GM18520 (cell line): Measurements from ENCODE around the gene SUPT5H.
"Not testable (repeated sequence)": the region's sequence is repeated elsewhere in the genome, so short reads cannot be mapped to it uniquely, and the experiment has no call there.

ENCODE experiments used
- ATAC-seq: cut with Tn5 transposase; IDR thresholded peaks from one replicate; pipeline ENCODE4 v1.9.1; 2021; ENCODE audit not compliant: unreplicated experiment

SUPT5H gene

DNA sequence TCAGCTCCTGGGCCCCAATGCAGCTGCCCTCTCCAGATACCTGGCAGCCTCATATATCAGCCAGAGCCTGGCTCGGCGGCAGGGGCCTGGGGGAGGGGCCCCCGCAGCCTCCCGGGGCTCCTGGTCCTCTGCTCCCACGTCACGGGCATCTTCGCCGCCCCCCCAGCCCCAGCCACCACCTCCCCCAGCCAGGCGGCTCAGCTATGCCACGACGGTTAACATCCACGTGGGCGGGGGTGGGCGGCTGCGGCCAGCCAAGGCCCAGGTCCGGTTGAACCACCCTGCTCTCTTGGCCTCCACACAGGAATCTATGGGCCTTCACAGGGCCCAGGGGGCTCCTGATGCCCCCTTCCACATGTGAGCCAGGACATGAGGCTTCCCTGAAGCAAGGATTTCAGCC lies 20.4 kb upstream of the SUPT5H start:
- no peak for ATAC-seq

DNA sequence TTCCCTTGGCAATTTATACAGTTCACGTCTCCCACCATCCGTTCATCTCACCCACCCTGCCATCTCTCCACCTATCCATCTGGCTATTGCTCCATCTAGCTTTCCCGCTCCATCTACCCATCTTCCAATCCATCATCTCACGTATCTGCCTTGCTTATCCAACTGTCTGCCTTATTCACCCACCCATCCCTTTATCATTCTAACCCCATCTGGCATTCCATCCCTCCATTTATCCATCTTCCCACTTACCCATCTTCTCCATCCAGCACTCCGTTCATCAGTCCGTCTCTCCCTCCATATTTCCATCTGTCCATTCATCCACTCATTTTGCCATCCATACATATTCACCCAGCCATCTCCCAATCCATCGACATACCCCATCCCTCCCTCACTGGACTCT lies 19.6 kb upstream of the SUPT5H start:
- no peak for ATAC-seq

DNA sequence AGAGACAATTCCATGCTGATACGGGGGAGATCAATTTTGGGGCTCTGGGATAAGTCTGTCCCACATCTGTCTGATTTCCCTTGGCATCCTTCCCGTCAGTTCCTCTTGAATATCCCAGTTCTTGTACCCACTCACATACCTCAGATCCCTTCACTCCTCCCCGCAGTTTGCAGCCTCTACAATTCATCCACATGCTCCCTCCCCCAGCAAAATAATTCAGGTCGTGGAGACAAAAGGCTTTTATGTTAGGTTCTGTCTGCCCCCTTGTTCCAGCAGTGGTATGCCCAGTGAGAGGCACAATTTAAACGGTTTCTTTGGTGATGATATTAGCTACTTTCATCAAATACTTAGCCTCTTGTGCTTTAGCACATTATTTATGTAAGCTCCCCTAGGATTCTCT lies 19.2 kb upstream of the SUPT5H start:
- ATAC-seq: no peak

DNA sequence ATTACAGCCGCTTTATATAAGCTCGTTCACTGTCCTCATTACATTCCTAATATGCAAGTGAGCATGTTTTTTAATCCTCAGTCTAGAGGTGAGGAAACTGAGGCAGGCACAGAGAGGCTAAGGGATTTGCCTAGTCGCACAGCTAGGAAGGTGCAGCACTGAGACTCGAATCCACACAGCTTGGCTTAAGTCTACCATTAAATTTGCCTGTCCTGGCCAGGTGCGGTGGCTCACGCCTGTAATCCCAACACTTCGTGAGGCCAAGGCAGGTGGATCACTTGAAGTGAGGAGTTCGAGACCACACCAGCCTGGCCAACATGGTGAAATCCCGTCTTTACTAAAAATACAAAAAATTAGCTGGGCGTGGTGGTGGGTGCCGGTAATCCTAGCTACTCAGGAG lies 17.7 kb upstream of the SUPT5H start:
- no peak for ATAC-seq

DNA sequence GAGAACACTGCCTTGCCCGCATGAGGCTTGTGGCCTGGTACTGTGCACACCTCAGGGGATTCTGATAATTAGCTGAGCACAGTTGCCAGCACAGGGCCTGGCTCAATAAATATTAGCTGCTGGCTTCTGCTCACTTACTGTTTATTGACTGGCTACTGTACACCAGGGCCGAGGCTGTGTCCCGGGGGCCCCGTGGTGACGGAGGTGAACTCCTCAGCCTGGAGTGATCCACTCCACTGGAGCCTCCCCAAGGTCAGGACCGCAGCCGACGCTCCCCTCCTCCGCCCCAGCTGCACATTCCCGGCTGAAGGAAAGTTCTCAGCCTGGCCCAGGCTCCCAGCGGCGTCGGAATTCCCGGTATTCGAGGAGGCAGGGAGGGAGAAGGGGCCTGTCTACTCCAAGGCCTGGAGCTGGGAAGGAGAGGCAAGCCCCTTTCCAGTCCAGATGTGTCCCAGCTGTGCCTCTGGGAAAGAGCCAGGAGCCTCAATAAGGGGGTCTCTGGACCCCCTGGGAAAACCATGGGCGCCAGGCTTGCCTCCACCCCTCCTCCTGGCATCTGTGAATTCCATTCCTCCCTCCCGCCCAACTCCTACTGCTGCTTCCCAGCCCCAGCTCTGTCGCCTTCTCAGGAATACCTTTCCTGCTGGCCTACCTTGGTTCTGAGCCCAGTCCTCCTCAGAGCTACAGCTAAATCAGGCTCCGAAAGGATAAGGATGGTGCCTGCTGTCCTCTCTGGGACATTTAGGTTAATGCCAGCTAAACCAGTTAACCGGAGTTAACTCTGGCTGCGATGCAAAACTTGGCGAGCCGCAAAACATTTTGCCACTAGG lies 16.9 kb upstream of the SUPT5H start:
- ATAC-seq: no peak

DNA sequence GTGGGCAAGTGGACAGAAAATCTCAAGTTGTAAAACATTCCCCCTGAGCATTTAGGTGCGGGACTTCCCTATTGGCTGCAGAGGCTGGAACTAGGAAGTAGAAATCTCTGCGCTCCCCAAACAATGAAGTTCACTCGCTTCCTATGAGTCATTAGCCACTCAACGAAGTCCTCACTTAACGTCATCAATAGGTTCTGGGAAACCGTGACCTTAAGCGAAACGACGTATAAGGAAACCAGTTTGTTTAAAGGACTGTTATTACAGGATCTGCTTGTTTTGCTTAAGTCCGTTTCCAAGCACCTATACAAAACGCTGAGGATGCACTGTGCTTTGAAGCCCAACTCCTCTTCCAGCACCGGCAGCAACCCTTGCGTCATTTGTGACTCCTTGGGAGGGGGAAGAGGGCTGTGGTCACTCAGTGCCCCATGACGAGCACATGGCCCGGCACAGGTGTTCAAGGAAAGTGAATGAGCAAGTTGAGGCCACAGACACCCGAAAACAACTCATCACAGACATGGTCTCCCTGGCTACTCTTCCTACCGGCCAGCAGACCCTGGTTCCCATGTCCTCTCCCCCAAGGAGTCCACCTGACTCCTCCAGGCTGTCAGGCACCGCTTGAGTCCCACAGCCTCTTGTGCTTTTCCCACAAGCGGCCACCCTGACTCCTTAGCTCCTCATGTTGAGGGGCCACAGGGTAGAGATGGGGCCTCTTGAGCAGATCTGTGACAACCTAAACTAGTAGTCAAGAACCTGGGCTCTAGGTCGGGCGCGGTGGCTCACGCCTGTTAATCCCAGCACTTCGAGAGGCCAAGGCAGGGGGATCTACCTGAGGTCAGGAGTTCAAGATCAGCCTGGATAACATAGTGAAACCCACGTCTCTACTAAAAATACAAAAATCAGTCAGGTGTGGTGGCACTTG lies 14.4 kb upstream of the SUPT5H start:
- peak; percentile 61 for ATAC-seq

DNA sequence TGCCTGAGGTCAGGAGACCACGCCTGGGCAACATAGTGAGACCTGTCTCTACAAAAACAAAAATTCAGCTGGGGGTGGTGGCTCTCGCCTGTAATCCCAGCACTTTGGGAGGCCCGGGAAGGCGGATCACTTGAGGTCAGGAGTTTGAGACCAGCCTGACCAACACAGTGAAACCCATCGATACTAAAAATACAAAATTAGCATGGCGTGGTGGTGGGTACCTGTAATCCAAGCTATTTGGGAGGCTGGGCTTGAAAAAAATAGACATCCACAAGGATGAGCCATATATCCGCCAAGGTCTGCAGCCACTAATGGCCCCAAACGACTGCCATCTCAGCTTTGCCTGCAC lies 12.7 kb upstream of the SUPT5H start:
- no peak for ATAC-seq

DNA sequence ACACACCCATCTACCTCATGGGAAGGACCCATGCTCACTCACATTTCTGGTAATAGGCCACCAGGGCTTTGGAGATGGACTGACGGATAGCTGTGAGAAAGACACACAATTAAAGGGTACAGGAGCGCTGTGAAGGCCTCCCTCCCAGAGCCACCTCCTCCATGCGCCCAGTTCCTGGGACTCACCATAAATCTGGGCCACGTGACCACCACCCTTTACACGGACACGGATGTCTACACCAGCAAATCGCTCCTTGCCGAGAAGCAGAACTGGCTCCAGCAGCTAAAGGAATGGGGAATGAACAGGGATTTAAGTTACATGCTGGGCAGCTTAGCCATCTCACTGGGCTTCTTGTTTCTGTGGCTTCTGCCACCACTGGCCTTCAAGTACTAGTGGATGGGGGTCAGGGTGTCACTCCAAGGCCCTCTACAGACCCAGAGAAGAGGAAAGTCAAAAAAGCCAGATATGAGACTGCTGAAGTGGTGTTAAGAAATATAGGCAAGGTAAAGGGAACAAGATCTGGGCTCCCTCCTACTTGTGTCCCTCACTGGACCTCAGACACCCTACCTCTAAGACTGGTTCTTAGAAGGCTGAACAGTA lies 11.8 kb upstream of the SUPT5H start:
- ATAC-seq: no peak

DNA sequence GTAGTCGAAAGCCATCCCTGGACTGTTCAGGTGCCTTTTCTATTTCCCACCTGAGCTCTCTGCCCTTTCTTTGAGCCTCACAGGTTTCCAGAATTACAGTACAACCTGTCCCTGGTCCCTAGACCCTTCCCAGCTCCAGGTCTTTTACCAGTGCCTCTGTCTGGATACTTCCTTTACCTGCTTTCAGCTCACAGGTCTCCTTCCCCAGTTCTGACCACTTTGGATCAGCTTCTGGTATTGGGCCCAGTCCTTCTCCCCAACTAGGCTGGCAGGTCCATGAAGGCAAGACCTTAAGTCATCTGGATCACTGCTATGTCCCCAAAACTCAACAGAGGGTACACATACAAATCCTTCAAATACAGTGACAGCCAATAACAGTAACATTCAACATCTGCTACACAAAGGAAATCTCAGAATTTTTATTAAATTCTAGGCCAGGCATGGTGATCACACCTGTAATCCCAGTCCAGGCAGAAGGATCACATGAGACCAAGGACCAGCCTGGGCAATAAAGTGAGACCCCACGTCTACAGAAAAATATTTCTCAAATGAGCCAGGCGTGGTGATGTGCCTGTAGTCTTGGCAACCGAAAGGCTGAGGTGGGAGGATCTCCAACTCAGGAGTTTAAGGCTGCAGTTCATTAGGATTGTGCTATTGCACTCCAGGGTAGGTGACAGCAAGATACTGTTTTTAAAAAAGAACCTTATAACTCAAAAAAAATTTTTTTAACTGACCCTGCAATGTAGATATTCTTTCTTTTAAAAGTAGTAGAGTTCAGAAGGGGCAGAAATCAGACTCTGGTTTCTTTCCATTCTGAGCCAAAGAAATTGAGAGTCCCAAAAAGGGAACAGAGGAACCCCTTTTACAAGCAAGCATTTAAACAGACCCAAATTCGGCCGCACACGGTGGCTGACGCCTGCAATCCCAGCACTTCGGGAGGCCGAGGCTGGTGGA lies 11.0 kb upstream of the SUPT5H start:
- ATAC-seq: no peak

DNA sequence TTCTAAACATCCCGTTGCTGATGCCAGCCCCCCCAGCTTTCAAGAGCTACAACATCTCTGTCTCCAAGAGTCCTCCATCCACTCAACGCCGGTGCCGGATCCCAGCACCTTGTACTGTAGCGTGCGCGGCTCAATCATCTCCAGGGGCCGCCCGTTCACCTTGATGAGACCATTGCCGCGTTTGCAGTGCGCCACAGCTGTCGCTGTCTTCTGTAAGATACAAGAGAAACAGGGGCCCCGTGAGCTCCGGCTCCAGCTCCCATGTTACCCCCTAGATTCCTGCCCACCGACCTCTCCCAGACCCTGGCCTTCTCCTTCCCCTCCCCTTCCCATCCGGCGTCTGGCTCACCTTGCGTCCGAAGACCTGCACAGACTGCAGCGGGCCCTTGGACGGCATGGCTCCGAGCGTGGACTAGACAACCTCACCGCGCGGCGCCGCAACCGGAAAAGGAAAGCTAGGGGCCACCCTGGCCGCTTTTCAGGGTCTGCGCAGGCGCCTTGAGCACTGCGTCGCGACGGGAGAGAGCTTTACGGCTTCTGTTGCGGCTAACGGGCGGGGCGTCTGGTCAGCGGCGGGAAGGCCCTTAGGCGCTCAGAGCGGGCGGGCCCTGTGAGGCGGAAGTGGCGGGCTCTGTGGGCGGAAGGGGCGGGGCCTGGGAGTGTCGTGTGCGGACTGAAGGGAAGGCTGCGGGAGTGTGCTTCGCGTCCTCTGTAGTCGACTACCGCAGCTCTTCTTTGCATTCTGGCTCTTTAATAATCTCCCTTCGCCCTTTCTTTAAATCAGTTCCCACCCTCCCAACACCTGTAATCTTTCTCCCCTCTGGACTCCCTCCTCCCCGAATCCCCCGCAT lies 9.7 kb upstream of the SUPT5H start, which contains the start of gene RPS16:
Gene RPS16, minus strand, starts transcription at position 451 of the 851 bp plus-strand sequence. Its CDS starts 54 bp downstream, at position 397.
- peak; percentile 57 for ATAC-seq

DNA sequence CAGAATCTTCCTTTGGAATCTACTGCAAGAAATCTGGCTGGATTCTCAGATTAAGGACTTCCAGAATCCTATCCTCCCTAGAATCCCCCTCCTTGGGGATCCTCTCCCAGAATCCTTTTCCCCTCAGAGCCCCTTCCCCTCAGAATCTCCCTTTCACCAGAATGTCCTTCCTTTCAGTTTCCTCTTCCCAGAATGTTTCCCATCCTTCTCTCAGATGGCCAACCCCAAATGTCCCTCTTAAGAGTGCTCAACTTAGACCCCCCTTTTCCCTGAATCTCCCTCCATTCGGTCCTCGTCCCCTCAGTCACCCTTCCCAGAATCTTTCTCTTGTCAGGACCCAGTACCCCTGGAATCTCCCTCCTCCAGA lies 9.0 kb upstream of the SUPT5H start:
- no peak for ATAC-seq

DNA sequence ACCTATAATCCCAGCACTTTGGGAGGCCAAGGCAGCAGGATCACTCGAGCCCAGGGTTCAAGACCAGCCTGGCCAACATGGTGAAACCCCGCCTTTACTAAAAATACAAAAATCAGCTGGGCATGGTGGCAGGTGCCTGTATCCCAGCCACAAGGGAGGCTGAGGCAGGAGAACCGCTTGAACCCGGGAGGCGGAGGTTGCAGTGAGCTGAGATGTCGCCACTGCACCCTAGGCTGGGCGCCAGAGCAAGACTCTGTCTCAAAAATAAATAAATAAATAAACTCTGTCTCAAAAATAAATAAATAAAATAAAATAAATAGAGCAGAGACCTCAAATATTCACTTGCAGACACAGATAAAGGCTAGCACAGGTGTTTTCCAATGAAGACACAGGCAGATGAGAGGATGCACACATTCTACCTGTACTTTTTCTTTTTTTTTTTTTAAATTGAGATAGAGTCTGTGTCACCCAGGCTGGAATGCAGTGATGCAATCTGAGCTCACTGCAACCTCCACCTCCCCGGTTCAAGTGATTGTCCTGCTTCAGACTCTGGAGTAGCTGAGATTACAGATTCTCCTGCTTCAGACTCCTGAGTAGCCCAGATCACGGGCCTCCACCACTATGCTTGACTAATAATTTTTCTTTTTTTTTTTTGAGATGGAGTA lies 7.0 kb upstream of the SUPT5H start:
- ATAC-seq: no peak

DNA sequence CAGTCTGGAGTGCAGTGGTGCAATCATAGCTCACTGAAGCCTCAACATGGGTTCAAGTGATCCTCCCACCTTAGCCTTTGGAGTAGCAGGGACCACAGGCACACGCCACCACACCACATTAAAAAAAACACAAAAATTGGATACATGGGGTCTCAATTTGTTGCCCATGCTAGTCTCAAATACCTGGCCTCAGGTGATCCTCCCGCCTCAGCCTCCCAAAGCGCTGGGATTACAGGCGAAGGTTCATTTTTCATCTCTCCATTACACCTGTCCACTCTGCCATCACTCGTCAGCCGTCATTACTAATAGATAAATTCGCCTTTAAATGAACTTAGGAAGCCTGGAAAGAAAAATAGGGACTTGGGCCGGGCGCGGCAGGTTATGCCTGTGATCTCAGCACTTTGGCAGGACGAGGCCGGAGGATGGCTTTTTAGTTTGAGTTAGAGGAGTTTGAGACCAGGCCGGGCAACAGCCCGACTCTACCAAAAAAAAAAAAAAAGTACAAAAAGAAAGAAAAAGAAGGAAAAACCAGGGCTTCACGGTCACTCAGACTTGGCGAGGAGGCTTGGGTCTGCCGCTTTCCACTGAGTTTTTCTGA lies 685 bp upstream of the SUPT5H start:
- no peak for ATAC-seq

DNA sequence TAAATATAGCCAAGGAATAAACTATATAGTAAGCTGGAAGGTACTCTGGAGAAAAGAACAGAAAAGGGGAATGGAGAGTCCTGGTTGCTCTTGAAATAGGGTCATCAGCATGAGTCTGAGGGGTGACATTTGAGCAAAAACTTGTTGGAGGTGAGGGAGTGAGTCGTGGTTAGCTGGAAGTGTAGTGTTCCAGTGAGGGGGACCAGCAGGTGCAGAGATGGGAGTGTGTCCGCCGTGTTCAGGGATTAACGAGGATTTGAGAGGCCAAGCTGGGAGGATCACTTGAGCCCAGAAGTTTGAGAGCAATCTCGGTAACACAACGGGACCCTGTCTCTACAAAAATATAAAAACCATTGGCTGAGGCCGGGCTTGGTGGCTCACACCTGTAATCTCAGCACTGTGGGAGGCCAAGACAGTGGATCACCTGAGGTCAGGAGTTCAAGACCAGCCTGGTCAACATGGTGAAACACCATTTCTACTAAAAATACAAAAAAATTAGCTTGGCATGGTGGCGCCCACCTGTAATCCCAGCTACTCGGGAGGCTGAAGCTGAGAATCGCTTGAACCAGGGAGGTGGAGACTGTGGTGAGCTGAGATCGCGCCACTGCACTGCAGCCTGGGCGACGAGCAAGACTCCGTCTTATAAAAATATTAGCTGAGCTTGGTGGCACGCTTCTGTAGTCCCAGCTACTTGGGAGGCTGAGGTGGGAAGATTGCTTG lies 1.1 kb downstream of the SUPT5H start:
- ATAC-seq: no peak

DNA sequence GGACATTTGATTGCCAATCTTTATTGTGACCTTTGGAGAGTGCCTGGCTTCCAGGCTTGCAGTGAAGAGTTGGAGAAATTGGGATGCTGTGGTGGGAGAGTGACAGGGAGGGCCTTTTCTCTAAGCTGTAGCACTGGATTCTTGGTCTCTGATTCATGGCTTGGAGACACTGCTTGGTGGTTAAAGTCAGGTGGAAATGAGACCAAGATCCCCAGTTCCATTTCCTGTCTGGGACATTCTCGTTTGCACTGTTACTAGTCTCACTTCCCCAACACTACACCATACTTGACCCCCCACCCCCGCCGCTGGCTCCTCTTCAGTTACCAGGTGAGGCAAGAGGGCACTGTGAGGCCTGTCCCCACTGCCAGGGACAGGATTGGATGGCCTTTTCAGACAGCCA lies 2.9 kb downstream of the SUPT5H start:
- no peak for ATAC-seq

DNA sequence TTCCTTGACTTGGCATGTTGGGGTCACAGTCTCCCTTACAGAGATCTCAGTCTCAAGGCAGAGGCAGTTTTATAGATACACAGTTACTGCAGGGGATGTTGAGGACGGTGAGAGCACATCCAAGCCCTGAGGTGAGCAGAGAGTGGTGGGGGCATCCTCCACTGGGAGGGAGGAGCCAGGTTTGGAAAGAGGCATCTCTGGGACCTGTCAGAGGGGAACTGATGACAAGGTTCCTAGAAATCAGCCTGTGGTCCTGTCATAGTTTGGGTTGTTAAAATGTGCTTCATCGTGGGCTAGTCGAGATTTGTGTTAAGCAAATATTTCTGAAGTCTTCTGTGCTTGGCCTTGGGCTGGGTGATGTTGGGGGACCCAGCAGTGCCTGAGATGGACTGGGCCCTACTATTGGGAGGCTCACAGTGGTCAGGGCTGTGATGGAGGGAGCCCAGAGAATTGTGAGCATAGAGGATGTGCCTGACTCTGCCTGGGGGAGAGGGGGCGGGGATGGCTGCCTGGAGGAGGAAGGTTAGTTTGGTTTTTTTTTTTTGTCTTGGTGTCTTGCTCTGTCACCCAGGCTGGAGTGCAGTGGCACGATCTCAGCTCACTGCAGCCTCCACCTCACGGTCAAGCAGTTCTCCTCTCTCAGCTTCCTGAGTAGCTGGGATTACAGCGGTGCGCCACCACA lies 3.9 kb downstream of the SUPT5H start:
- no peak for ATAC-seq

DNA sequence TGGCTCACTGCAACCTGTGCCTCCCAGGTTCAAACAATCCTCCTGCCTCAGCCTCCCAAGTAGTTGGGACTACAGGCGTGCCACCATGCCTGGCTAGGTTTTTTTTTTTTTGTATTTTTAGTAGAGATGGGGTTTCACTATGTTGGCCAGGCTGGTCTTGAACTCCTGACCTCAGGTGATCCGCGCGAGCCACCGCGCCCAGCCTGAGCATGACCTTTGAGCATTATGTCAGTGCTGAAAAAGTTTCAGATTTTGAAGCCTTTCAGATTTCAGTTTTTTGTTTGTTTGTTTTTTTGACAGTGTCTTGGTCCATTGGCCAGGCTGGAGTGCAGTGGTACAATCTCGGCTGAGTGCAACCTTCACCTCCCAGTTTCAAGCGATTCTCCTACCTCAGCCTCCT lies 5.9 kb downstream of the SUPT5H start:
- not testable (repeated sequence) for ATAC-seq

DNA sequence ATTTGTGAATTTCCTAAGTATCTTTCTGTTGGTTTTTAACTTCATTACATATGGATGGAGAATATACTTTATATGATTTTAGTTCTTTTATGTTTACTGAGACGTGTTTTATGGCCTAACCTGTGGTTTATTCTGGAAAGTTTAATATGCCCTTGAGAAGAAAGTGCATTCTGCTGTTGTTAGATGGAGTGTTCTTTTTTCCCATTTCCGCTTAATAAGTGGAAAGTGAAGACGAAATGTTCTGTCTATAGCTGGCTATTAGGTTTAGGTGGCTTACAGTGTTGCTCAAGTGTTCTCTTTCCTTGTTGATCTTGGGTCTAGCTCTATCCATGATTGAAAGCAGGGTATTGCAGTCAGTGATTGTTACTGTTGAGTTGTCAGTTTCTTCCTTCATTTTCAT lies 18.0 kb downstream of the SUPT5H start:
- no peak for ATAC-seq
